ENCODE measurements around the gene FBH1.

GRCh38 chr10:5915451-5915850, 25.4 kb downstream of the FBH1 start:
- no peak for TF ChIP-seq EZH2 (IDR thresholded peaks at IDR 0.05; ENCODE audit: insufficient read depth, low read length)
- TF ChIP-seq, protein P1, sequence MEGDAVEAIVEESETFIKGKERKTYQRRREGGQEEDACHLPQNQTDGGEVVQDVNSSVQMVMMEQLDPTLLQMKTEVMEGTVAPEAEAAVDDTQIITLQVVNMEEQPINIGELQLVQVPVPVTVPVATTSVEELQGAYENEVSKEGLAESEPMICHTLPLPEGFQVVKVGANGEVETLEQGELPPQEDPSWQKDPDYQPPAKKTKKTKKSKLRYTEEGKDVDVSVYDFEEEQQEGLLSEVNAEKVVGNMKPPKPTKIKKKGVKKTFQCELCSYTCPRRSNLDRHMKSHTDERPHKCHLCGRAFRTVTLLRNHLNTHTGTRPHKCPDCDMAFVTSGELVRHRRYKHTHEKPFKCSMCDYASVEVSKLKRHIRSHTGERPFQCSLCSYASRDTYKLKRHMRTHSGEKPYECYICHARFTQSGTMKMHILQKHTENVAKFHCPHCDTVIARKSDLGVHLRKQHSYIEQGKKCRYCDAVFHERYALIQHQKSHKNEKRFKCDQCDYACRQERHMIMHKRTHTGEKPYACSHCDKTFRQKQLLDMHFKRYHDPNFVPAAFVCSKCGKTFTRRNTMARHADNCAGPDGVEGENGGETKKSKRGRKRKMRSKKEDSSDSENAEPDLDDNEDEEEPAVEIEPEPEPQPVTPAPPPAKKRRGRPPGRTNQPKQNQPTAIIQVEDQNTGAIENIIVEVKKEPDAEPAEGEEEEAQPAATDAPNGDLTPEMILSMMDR (IDR thresholded peaks at IDR 0.05; ENCODE audit: insufficient read depth, low read depth, low read length): no peak
